H1 (cell line): ENCODE measurements around the gene ARHGEF4. TPM values are rescaled to one million over a fixed set of nuclear protein-coding genes. Genes with fewer than 3 reads are reported as not detected.

Experiments
- ATF3 ChIP-seq: IDR thresholded peaks from 2 replicates; pipeline ENCODE4 v1.6.1; 2011; ENCODE audit warnings: low read depth, mild to moderate bottlenecking, low read length; ENCODE audit not compliant: insufficient read depth
- CBX5 ChIP-seq: fragments of 300-800, 300-1000 bp; sonication (generic); IDR thresholded peaks from 2 replicates; pipeline ENCODE4 v1.7.1; 2016; ENCODE audit warnings: antibody characterized with exemption, low read length, low read depth
- EZH2 ChIP-seq: fragments of 200-600 bp; sonication (generic); IDR thresholded peaks from 2 replicates; pipeline ENCODE4 v1.7.1; 2012; ENCODE audit warnings: low read depth, mild to moderate bottlenecking, moderate library complexity, low read length, inconsistent platforms; ENCODE audit not compliant: severe bottlenecking
- KDM4A ChIP-seq: IDR thresholded peaks from one replicate; pipeline ENCODE4 v1.7.1; 2012; ENCODE audit warnings: low read depth, mild to moderate bottlenecking, moderate library complexity, low read length, inconsistent platforms; ENCODE audit not compliant: severe bottlenecking
- RAD21 ChIP-seq, 2 experiments: IDR thresholded peaks in 1 of 2; conservative IDR thresholded peaks in 1 of 2; 2 replicates each; pipeline ENCODE4 v1.6.1; 2011; ENCODE audit warnings: low read depth in 2 of 2, low read length in 2 of 2, improper control_type of control experiment in 1 of 2, inconsistent platforms in 1 of 2, mild to moderate bottlenecking in 1 of 2, moderate library complexity in 1 of 2
- TAF1 ChIP-seq: IDR thresholded peaks from 2 replicates; pipeline ENCODE4 v1.6.1; 2011; ENCODE audit warnings: mild to moderate bottlenecking, low read depth, low read length
- TAF7 ChIP-seq: optimal IDR thresholded peaks from 2 replicates; pipeline ENCODE3; 2011; ENCODE audit warnings: low read depth, mild to moderate bottlenecking, inconsistent platforms, low read length, moderate library complexity, borderline replicate concordance
- TEAD4 ChIP-seq: IDR thresholded peaks from 2 replicates; pipeline ENCODE4 v1.6.1; 2012; ENCODE audit warnings: low read depth, low read length, inconsistent platforms, mixed read lengths
- YY1 ChIP-seq: IDR thresholded peaks from 2 replicates; pipeline ENCODE4 v1.6.1; 2011; ENCODE audit warnings: low read depth, mild to moderate bottlenecking, low read length
- polyA plus RNA-seq, 7 experiments: library from polyadenylated mRNA; depleted of rRNA in 3 of 7; stranded (reverse) in 5 of 7; unstranded in 2 of 7; fragments of >200 nt in 5 of 7; fragments of 200-250 nt in 2 of 7; gene quantifications; 1 replicate in 5 of 7; 2 replicates in 1 of 7; 4 replicates in 1 of 7; pipeline versions ENCODE4 v1.2.1 to v1.2.3, GENCODE V29; 2011 to 2013; ENCODE audit warnings: missing spikeins in 2 of 7, mixed read lengths in 2 of 7
- total RNA-seq: library from RNA; stranded (reverse); fragmentation: NEBNext Ultra II Directional; extraction: Animal tissue kit (Norgen Biotek cat#: 25700); gene quantifications from 2 replicates; pipeline ENCODE4 v1.2.1, GENCODE V29; 2021

Gene ARHGEF4
- total and polyA plus RNA-seq, 2 of the 8 experiments (the other 6 are each of a cell fraction or from before 2014, with no cell fraction given), result 10.6 to 14.6 TPM

- no peak for TF ChIP-seq KDM4A
- no peak for TF ChIP-seq TEAD4
- no peak for TF ChIP-seq RAD21 (IDR thresholded peaks at IDR 0.05 in 1 of 2, conservative IDR thresholded peaks at IDR 0.05 in 1 of 2; ENCODE audit: low read depth in 2 of 2, low read length in 2 of 2)
- no peak for TF ChIP-seq CBX5
- no peak for TF ChIP-seq TAF1
- no peak for TF ChIP-seq TAF7
- TF ChIP-seq EZH2, result no peak
- TF ChIP-seq ATF3, result no peak
- TF ChIP-seq YY1, result no peak
Measured at GRCh38 chr2:130849896-130850787, 13.4 kb downstream of the ARHGEF4 start (continued).
